NCI-H524 (cell line): ENCODE data around the gene CLEC4C.

Experiments used
- DNase-seq, 2 experiments: peaks; one replicate each; lab custom pipeline; 2025; lab: John Stamatoyannopoulos, UW

Gene CLEC4C

DNA sequence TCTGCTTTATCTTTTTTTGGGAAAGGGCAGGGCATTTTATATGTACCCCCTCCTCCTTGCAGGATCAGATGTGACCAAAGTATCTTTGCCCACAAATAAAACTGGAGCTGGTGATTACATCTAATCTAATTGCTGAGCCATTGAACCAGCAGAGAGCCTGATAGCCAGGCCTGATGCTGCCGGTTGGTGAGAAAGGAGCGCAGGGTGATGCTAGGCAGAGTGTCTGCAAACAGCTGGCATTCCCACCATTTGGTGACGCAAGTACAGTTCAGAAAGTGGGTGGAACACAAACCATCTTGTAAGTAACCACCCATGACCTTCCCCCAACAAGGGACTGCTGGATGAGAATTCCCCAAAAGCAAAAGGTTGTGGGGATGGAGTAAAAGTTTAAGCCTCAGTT is 23.2 kb downstream of the CLEC4C start:
- DNase-seq = no peak

DNA sequence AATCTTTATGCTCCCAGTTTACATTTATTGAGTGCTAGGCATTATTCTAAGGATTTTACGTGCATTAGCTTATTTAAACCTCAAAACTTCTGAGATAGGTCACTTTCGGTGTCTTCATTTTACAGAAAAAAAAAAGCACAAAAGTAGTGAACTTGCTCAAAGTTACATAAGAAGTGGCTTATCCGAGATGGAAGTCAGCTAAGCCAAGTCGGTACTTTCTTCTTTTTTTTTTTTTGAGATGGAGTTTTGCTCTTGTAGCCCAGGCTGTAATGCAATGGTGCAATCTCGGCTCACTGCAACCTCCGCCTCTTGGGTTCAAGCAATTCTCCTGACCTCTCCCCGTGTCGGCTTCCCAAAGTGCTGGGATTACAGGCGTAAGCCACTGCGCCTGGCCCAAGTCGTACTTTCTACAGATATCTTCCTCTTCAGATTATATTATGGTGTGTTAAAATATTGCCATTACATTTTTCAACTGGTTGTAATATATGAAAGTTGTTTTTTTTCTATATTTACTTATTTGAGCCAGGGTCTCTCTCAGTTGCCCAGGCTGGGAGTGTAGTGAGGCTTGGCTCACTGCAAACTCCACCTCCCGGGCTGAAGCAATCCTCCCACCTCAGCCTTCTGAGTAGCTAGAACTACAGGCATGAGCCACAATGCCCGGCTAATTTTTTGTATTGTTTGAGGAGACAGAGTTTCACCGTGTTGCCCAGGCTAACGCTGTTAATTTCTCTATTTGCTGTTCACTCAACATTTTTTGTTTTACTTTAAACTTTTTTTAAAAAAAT is 27.0 kb downstream of the CLEC4C start:
- DNase-seq = no peak

DNA sequence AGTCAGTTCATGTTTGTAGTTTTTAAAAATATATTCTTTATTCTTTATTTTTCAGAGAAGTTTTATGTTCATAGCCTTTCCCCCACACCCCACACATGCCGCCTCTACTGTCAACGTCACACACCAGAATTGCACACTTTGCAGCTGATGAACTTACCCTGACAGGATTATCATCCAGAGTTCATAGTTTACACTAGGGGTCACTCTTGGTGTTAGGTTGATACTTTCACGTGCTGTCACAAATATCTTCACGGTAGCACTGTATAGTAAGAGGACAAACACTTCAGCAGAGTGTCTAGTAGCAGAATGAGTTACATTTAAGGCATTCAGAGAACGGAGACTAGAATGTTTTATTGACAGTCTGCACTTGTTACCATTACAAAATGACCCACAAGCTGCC is 30.8 kb downstream of the CLEC4C start:
- DNase-seq = peak in 1 of 2 experiments; percentile 36

- no peak for DNase-seq
Observed at GRCh38 chr12:7712841-7713442, 34.2 kb downstream of the CLEC4C start.

GRCh38 chr12:7711133-7711532 is 36.0 kb downstream of the CLEC4C start, which contains the start of gene DPPA3:
Gene DPPA3, plus strand, starts transcription at chr12:7711433. Its CDS starts 138 bp downstream, at chr12:7711571.
- no peak for DNase-seq

- DNase-seq = no peak
Observed at GRCh38 chr12:7709969-7710675, 37.1 kb downstream of the CLEC4C start.

- DNase-seq = no peak
Observed at GRCh38 chr12:7705846-7706245, 41.3 kb downstream of the CLEC4C start.

DNA sequence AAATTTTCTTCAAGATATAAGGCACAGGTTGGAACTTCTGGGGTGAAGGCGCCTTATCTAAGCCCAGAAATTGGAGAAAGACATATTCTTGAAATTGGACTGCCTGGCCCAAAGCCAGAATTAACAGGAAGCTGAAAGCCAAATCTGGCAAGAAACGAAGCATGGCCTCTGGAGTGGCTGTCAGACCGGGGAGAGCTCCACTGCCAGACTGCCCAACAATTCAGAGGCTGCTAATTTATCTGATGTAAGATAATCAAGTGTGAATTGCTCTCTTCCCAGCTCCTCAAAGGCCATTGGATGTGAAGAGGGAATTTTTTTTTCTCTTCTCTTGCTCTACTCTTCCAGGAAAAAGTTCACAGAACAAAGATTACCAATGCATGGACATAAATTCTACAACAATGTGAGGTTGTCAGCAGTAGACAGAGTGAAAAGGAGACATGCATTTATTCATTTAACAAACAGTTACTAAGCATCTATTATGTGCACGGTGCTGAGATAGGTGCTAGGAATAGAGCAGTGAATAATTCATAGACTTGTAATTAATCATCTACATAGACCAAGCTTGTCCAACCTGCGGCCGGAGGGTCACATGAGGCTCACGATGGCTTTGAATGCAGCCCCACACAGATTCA is 51.5 kb downstream of the CLEC4C start, which contains the start of gene GDF3:
Gene GDF3 (minus strand): TSS at position 210 of the 632 bp plus-strand sequence. CDS start 47 bp downstream, at position 163.
- no peak for DNase-seq

DNA sequence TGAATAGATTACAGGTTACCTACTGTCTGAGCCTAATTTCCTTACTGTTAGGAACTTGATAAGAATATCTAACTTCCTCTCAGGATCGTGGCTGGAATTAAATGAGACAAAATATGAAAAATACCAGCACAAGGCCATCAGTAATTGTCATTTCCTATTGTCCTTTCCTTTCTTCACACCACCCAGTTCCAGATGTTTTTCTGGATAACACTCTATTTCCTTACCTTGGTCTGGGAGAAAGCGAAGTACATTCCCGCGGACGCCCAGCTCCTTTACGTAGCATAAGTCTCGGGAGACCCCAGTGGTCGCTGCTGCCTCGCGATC is 52.0 kb downstream of the CLEC4C start:
- no peak for DNase-seq

- DNase-seq = no peak
Observed at GRCh38 chr12:7694556-7695236, 52.5 kb downstream of the CLEC4C start.

- DNase-seq = no peak
Observed at GRCh38 chr12:7693793-7694192, 53.4 kb downstream of the CLEC4C start.

DNA sequence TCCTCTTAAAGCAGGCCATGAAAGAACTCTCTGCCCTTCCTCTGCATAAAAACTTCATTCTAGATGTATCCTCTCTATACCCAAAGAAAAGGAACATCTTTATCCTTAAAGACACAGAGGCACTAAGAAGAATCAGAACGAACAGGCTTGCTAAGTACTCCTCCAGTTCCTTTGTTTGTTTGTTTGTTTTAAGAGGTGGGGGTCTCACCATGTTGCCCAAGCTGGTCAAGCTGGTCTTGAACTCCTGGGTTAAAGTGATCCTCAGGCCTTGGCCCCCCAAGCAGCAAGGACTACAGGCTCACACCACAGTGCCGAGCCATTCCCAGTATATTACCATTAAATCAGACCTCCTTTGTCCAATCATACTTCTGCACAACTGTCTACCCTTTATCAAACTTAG is 65.6 kb downstream of the CLEC4C start:
- no peak for DNase-seq
